Mesendoderm (in vitro differentiated cells): ENCODE data around the gene TRIP13.

ENCODE experiments used
- DNase-seq: peaks from one replicate; pipeline ENCODE4 v3.0.0; 2013
- H2AK5ac ChIP-seq: 2 replicates; pipeline ENCODE4 v1.6.1; 2013; ENCODE audit warnings: low read length, inconsistent platforms
- H2BK120ac ChIP-seq: 2 replicates; pipeline ENCODE4 v1.6.1; 2013; ENCODE audit warnings: low read depth, mild to moderate bottlenecking, low read length, moderate library complexity, mixed read lengths
- H2BK15ac ChIP-seq: replicated peaks from 2 replicates; pipeline ENCODE4 v1.6.1; 2013; ENCODE audit warnings: low read depth, mild to moderate bottlenecking, moderate library complexity
- H2BK5ac ChIP-seq: 2 replicates; pipeline ENCODE4 v1.6.1; 2013; ENCODE audit warnings: low read length, inconsistent platforms
- H3K18ac ChIP-seq: 2 replicates; pipeline ENCODE4 v1.6.1; 2013; ENCODE audit warnings: mild to moderate bottlenecking, low read length, mixed read lengths
- H3K23ac ChIP-seq: one replicate; pipeline ENCODE4 v1.6.1; 2013; ENCODE audit warnings: low read length
- H3K27ac ChIP-seq: 2 replicates; pipeline ENCODE4 v1.5.1; 2013; ENCODE audit warnings: low read depth, mild to moderate bottlenecking, inconsistent platforms, low read length, moderate library complexity
- H3K27me3 ChIP-seq: 2 replicates; pipeline ENCODE4 v1.6.1; 2013; ENCODE audit warnings: low read length, control low read depth, mild to moderate bottlenecking, inconsistent platforms; ENCODE audit not compliant: insufficient read depth, poor library complexity
- H3K36me3 ChIP-seq: 2 replicates; pipeline ENCODE4 v1.6.1; 2013; ENCODE audit warnings: low read length, inconsistent platforms; ENCODE audit not compliant: control insufficient read depth, insufficient read depth
- H3K4ac ChIP-seq: one replicate; pipeline ENCODE4 v1.6.1; 2013; ENCODE audit warnings: low read depth, mild to moderate bottlenecking, low read length, moderate library complexity
- H3K4me1 ChIP-seq: 2 replicates; pipeline ENCODE4 v1.6.1; 2013; ENCODE audit warnings: low read depth, low read length, inconsistent platforms; ENCODE audit not compliant: control insufficient read depth
- H3K4me2 ChIP-seq: 2 replicates; pipeline ENCODE4 v1.6.1; 2013; ENCODE audit warnings: low read length
- H3K4me3 ChIP-seq: 2 replicates; pipeline ENCODE4 v1.5.1; 2013; ENCODE audit warnings: mild to moderate bottlenecking, low read length
- H3K56ac ChIP-seq: one replicate; pipeline ENCODE4 v1.6.1; 2013; ENCODE audit warnings: low read length
- H3K79me1 ChIP-seq: 2 replicates; pipeline ENCODE4 v1.6.1; 2013; ENCODE audit warnings: low read length, inconsistent platforms
- H3K79me2 ChIP-seq: 2 replicates; pipeline ENCODE4 v1.6.1; 2013; ENCODE audit warnings: mild to moderate bottlenecking, low read length; ENCODE audit not compliant: control insufficient read depth, insufficient read depth
- H3K9ac ChIP-seq: 2 replicates; pipeline ENCODE4 v1.6.1; 2013; ENCODE audit warnings: low read length, inconsistent platforms
- H4K5ac ChIP-seq: one replicate; pipeline ENCODE4 v1.6.1; 2013; ENCODE audit warnings: low read length
- H4K8ac ChIP-seq: one replicate; pipeline ENCODE4 v1.6.1; 2013; ENCODE audit warnings: low read depth, mild to moderate bottlenecking, control low read depth, low read length, moderate library complexity
- WGBS: extraction: QIAGEN DNeasy Blood & Tissue Kit; methylation state at CpG from one replicate; pipeline ENCODE4 v1.1.7; 2013; ENCODE audit warnings: low lambda C conversion rate, missing lambda C conversion rate; ENCODE audit not compliant: insufficient coverage; ENCODE audit errors: extremely low coverage; 5-methylcytosine and 5-hydroxymethylcytosine counted together

TRIP13 gene

GRCh38 chr5:893137-893506 lies 438 bp downstream of the TRIP13 start:
- Histone ChIP-seq H3K27ac (no peak overlapping the region), H3K4me1 (peaks cover 4% of the 10 kb centered on the region), H3K4ac (peak overlapping the region; percentile 26), H3K18ac (peak overlapping the region; percentile 40), H3K9ac (peak overlapping the region; percentile 93), H4K8ac (peak overlapping the region; percentile 58), H3K4me2 (peak overlapping the region; percentile 49), H3K56ac (peak overlapping the region; percentile 96), H2BK120ac (no peak overlapping the region), H4K5ac (no peak overlapping the region), H2AK5ac (no peak overlapping the region), H2BK5ac (no peak overlapping the region), H2BK15ac (no peak overlapping the region), H3K79me1 (peaks cover 37% of the 10 kb centered on the region), H3K27me3 (no peaks in the 10 kb centered on the region), H3K36me3 (peaks cover 11% of the 10 kb centered on the region), H3K23ac (peak overlapping the region; percentile 98), H3K4me3 (peak overlapping the region; percentile 92), H3K79me2 (peaks cover 54% of the 10 kb centered on the region)
- no CpG with 5 or more reads among the region's 31 CpGs for WGBS
- no peak for DNase-seq

- Histone ChIP-seq H3K9ac (peak overlapping the region; percentile 93), H4K8ac (no peak overlapping the region)
- WGBS, result no CpG with 5 or more reads among the region's 9 CpGs
Measured at GRCh38 chr5:893711-894110, 1.0 kb downstream of the TRIP13 start.

GRCh38 chr5:900781-901180 lies 8.1 kb downstream of the TRIP13 start:
- Histone ChIP-seq H3K56ac (no peak overlapping the region), H3K9ac (no peak overlapping the region), H3K4me1 (no peaks in the 10 kb centered on the region), H3K4me3 (no peak overlapping the region), H3K36me3 (peaks cover 17% of the 10 kb centered on the region), H3K18ac (no peak overlapping the region), H3K79me2 (peaks cover 2% of the 10 kb centered on the region), H4K8ac (no peak overlapping the region), H3K23ac (no peak overlapping the region), H3K4me2 (no peak overlapping the region), H3K27ac (no peak overlapping the region), H2BK15ac (no peak overlapping the region), H4K5ac (no peak overlapping the region), H2AK5ac (no peak overlapping the region), H3K79me1 (peaks cover 14% of the 10 kb centered on the region), H3K27me3 (no peaks in the 10 kb centered on the region), H3K4ac (no peak overlapping the region), H2BK5ac (no peak overlapping the region), H2BK120ac (no peak overlapping the region)
- WGBS, result no CpG with 5 or more reads among the region's 4 CpGs
- no peak for DNase-seq

More at GRCh38 chr5:893711-894110, 1.0 kb downstream of the TRIP13 start:
- Histone ChIP-seq H3K79me1 (peaks cover 34% of the 10 kb centered on the region), H3K56ac (peak overlapping the region; percentile 96), H3K18ac (no peak overlapping the region), H3K79me2 (peaks cover 51% of the 10 kb centered on the region), H4K5ac (no peak overlapping the region), H3K4me1 (peaks cover 4% of the 10 kb centered on the region), H3K4ac (no peak overlapping the region), H2BK5ac (no peak overlapping the region), H2AK5ac (no peak overlapping the region), H3K23ac (no peak overlapping the region), H3K4me2 (peak overlapping the region; percentile 49), H3K27me3 (no peaks in the 10 kb centered on the region), H3K4me3 (peak overlapping the region; percentile 92), H3K36me3 (peaks cover 9% of the 10 kb centered on the region), H2BK15ac (no peak overlapping the region), H2BK120ac (no peak overlapping the region), H3K27ac (no peak overlapping the region)
- DNase-seq, result no peak

- no peak overlapping the region for H3K4me2 ChIP-seq
- no CpG with 5 or more reads among the region's 16 CpGs for WGBS
- no peak overlapping the region for H4K5ac ChIP-seq
- H2AK5ac ChIP-seq, result no peak overlapping the region
- no peaks in the 10 kb centered on the region for H3K27me3 ChIP-seq
- H3K36me3 ChIP-seq, result peaks cover 16% of the 10 kb centered on the region
- no peak overlapping the region for H2BK5ac ChIP-seq
- no peaks in the 10 kb centered on the region for H3K4me1 ChIP-seq
- no peak overlapping the region for H3K4ac ChIP-seq
- DNase-seq, result no peak
- H2BK120ac ChIP-seq, result no peak overlapping the region
- no peak overlapping the region for H3K18ac ChIP-seq
- H4K8ac ChIP-seq, result no peak overlapping the region
- no peaks in the 10 kb centered on the region for H3K79me2 ChIP-seq
- no peak overlapping the region for H3K9ac ChIP-seq
- no peak overlapping the region for H3K4me3 ChIP-seq
- no peak overlapping the region for H3K23ac ChIP-seq
- no peak overlapping the region for H3K56ac ChIP-seq
- no peak overlapping the region for H3K27ac ChIP-seq
- H2BK15ac ChIP-seq, result no peak overlapping the region
- peaks cover 10% of the 10 kb centered on the region for H3K79me1 ChIP-seq
Measured at GRCh38 chr5:902129-902916, 9.6 kb downstream of the TRIP13 start.

GRCh38 chr5:903756-904096 lies 11.0 kb downstream of the TRIP13 start:
- Histone ChIP-seq H3K23ac (no peak overlapping the region), H3K4me3 (no peak overlapping the region), H3K4ac (no peak overlapping the region), H3K79me1 (peaks cover 10% of the 10 kb centered on the region), H3K4me1 (no peaks in the 10 kb centered on the region), H3K9ac (no peak overlapping the region), H2AK5ac (no peak overlapping the region), H2BK15ac (no peak overlapping the region), H3K79me2 (no peaks in the 10 kb centered on the region), H3K4me2 (no peak overlapping the region), H3K56ac (no peak overlapping the region), H4K5ac (no peak overlapping the region), H3K27ac (no peak overlapping the region), H4K8ac (no peak overlapping the region), H3K27me3 (no peaks in the 10 kb centered on the region), H2BK5ac (no peak overlapping the region), H2BK120ac (no peak overlapping the region), H3K18ac (no peak overlapping the region), H3K36me3 (peaks cover 20% of the 10 kb centered on the region)
- no CpG with 5 or more reads among the region's 6 CpGs for WGBS
- no peak for DNase-seq
